Activated CD8-positive, alpha-beta memory T cell treated with anti-CD3 and anti-CD28 coated beads for 48 hours (primary cell): Measurements from ENCODE around the gene FOXC2.

Experiments
- DNase-seq, 3 experiments: peaks; one replicate each; pipeline ENCODE4 v3.0.0-alpha.2; 2020; ENCODE audit warnings: low read depth in 2 of 3, low spot score in 2 of 3

Gene FOXC2

GRCh38 chr16:86556576-86556975 lies 10.1 kb upstream of the FOXC2 start:
- DNase-seq = no peak

- DNase-seq = no peak
Observed at GRCh38 chr16:86557587-86557986, 9.0 kb upstream of the FOXC2 start.

- DNase-seq = no peak
Observed at GRCh38 chr16:86558355-86559193, 8.1 kb upstream of the FOXC2 start.

- no peak for DNase-seq
Observed at GRCh38 chr16:86559802-86560305, 6.8 kb upstream of the FOXC2 start.

GRCh38 chr16:86562356-86562755 lies 4.3 kb upstream of the FOXC2 start:
- no peak for DNase-seq

GRCh38 chr16:86563469-86564345 lies 2.9 kb upstream of the FOXC2 start:
- peak; percentile 56 to 74 (median 73) for DNase-seq

- DNase-seq = no peak
Observed at GRCh38 chr16:86565181-86565631, 1.4 kb upstream of the FOXC2 start.

GRCh38 chr16:86565644-86566511 lies 751 bp upstream of the FOXC2 start:
- DNase-seq = no peak

- no peak for DNase-seq
Observed at GRCh38 chr16:86566966-86567700, 504 bp downstream of the FOXC2 start.

GRCh38 chr16:86567701-86568581 lies 1.3 kb downstream of the FOXC2 start:
- no peak for DNase-seq

- DNase-seq = no peak
Observed at GRCh38 chr16:86568677-86569623, 2.3 kb downstream of the FOXC2 start.

GRCh38 chr16:86569701-86570447 lies 3.2 kb downstream of the FOXC2 start:
- DNase-seq = no peak

GRCh38 chr16:86570558-86571529 lies 4.2 kb downstream of the FOXC2 start:
- DNase-seq = no peak

- DNase-seq = no peak
Observed at GRCh38 chr16:86571530-86571915, 4.9 kb downstream of the FOXC2 start.

- no peak for DNase-seq
Observed at GRCh38 chr16:86572041-86572521, 5.5 kb downstream of the FOXC2 start.

- no peak for DNase-seq
Observed at GRCh38 chr16:86572606-86573005, 6.0 kb downstream of the FOXC2 start.
